ENCODE measurements around the gene ADCY2. TPM values are rescaled to one million over a fixed set of nuclear protein-coding genes. Genes with fewer than 3 reads are reported as not detected.

Gene ADCY2
- polyA plus RNA-seq, 1 experiment = not detected

DNA sequence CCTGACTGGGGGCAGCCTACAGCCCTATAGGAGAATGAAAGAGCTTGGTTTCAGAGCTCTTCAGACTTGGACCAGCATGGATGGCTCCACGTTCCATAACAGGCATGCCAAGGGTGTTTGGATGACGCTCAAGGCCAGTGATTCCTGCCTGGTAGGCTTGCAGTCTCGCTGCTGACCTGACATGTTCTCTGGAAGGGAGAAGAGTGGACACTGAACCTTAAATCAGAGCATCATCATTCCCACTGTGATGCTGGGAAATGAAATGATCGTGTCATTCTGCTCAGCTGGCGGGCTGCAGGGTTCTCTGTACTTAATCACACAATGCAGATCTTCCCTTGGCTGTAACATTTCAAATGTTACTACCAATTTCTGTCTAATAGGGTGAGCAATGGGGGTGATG, 398.0 kb downstream of the ADCY2 start:
- TF ChIP-seq, protein P1, sequence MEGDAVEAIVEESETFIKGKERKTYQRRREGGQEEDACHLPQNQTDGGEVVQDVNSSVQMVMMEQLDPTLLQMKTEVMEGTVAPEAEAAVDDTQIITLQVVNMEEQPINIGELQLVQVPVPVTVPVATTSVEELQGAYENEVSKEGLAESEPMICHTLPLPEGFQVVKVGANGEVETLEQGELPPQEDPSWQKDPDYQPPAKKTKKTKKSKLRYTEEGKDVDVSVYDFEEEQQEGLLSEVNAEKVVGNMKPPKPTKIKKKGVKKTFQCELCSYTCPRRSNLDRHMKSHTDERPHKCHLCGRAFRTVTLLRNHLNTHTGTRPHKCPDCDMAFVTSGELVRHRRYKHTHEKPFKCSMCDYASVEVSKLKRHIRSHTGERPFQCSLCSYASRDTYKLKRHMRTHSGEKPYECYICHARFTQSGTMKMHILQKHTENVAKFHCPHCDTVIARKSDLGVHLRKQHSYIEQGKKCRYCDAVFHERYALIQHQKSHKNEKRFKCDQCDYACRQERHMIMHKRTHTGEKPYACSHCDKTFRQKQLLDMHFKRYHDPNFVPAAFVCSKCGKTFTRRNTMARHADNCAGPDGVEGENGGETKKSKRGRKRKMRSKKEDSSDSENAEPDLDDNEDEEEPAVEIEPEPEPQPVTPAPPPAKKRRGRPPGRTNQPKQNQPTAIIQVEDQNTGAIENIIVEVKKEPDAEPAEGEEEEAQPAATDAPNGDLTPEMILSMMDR (IDR thresholded peaks at IDR 0.05; ENCODE audit: low read depth, low read length) = no peak
- H3K27ac ChIP-seq (ENCODE audit: low read depth, low read length) = no peak overlapping the region
- no peak overlapping the region for H3K4me3 ChIP-seq (ENCODE audit: low read depth, low read length)
- no peaks in the 10 kb centered on the region for H3K27me3 ChIP-seq (ENCODE audit: control insufficient read depth, insufficient read depth, low read length)
- ChIA-PET POLR2A (no interaction called here), CTCF (no interaction called here)
- no peak for DNase-seq (ENCODE audit: low read depth, low spot score)
- no peaks in the 10 kb centered on the region; the same call in 1 of the 2 replicates for H3K9me3 ChIP-seq (ENCODE audit: control insufficient read depth, insufficient read depth, low read length)

DNA sequence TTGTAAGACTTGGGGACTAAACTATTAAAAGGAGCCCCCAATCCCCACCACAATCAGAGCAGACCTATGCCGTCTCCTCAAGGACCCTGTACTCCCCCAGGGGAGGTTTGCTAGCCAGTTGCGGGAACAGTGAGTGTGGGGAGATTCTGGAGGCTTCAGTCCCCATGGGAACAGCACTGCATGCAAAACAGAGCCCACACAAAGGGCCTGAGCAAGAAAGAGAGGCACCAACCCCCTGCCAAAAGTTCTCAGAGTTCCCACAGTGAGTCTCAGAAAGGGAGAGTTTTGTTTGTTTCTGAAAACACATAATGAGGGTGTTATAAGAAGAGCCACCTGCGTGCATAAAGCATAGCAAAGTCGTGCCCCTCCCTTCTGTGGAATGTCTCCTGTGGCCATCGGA, 398.4 kb downstream of the ADCY2 start:
- Histone ChIP-seq H3K27ac (ENCODE audit: low read depth, low read length) (no peak overlapping the region), H3K27me3 (ENCODE audit: control insufficient read depth, insufficient read depth, low read length) (no peaks in the 10 kb centered on the region), H3K9me3 (ENCODE audit: control insufficient read depth, insufficient read depth, low read length) (no peaks in the 10 kb centered on the region; the same call in 1 of the 2 replicates), H3K4me3 (ENCODE audit: low read depth, low read length) (no peak overlapping the region)
- DNase-seq (ENCODE audit: low read depth, low spot score) = no peak
- TF ChIP-seq, protein P1 (IDR thresholded peaks at IDR 0.05; ENCODE audit: low read depth, low read length) = no peak
- ChIA-PET POLR2A (no interaction called here), CTCF (no interaction called here)

DNA sequence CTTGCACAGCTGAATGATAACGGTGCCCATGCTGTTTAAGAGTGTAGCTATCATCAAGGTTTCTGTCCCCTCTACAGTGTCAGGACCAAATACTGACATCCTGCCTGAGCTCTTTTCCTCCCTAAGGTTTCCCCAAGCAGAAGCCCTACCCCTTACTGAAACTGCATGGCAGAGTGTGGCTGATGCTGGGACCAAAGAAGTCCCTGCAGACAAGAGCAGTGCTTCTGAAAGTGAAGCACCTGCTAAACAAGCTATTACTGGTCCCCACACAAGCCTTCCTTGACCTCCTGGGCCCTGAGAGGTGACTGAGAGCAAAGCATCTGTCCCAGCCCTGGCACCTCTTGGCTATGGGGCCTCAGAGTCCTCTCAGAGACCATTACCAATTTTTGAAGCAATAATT, 398.9 kb downstream of the ADCY2 start:
- TF ChIP-seq, protein P1 (IDR thresholded peaks at IDR 0.05; ENCODE audit: low read depth, low read length) = no peak
- no peak overlapping the region for H3K27ac ChIP-seq (ENCODE audit: low read depth, low read length)
- no peak for DNase-seq (ENCODE audit: low read depth, low spot score)
- POLR2A ChIA-PET = no interaction called here
- H3K27me3 ChIP-seq (ENCODE audit: control insufficient read depth, insufficient read depth, low read length) = no peaks in the 10 kb centered on the region
- no peaks in the 10 kb centered on the region; the same call in 1 of the 2 replicates for H3K9me3 ChIP-seq (ENCODE audit: control insufficient read depth, insufficient read depth, low read length)
- no peak overlapping the region for H3K4me3 ChIP-seq (ENCODE audit: low read depth, low read length)
- CTCF ChIA-PET = no interaction called here

DNA sequence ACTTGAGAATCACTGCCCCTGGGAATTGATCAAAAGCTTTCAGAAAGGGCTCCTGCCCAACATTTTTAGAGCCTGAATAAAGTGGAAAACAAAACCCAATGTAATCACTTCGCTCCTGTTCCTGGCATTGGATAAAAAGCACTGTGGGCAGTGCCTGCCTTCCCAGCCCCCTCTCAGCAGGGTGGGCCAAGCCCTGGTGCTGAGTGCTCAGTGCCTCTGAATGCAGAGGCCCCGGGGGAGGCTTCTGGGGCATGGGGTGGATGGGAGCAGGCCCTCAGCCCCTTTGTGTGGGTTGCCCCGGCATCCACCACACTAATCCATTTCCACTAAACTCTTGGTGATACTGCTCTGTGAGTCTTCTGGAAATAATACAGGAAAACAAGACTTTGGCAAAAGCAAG, 399.4 kb downstream of the ADCY2 start:
- H3K27ac ChIP-seq (ENCODE audit: low read depth, low read length) = no peak overlapping the region
- no peak overlapping the region for H3K4me3 ChIP-seq (ENCODE audit: low read depth, low read length)
- no peak for DNase-seq (ENCODE audit: low read depth, low spot score)
- POLR2A ChIA-PET = no interaction called here
- no peaks in the 10 kb centered on the region for H3K27me3 ChIP-seq (ENCODE audit: control insufficient read depth, insufficient read depth, low read length)
- TF ChIP-seq, protein P1 (IDR thresholded peaks at IDR 0.05; ENCODE audit: low read depth, low read length) = no peak
- CTCF ChIA-PET = no interaction called here
- no peaks in the 10 kb centered on the region; the same call in 1 of the 2 replicates for H3K9me3 ChIP-seq (ENCODE audit: control insufficient read depth, insufficient read depth, low read length)

DNA sequence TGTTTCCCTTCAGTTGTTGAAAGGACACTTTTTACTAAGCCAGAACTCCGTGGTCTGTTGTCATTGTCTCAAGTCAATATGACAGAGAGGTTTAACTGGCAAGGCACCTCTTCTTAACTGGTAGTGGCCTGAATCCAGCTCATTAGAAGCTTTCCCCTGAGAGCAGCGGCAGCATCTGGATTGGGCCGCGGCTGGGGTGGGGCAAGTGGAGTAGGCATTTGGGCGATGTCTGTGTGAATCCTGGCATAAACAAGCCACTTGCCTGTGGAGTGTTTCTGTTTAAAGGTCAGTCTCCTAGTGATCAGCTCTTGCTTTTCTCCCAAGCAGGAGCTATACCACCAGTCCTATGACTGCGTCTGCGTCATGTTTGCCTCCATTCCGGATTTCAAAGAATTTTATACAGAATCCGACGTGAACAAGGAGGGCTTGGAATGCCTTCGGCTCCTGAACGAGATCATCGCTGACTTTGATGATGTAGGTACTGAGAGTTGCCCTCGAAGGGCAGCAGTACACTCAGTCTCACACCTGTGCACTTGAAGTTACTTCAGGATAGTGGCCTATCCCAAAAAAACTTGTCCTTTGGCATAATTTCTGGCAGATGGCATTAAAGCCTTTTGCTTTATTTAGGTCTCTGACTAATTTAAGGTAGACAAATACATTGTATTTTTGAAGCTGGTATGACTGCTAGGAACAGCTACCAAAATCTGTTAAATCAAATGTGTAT, 406.1 kb downstream of the ADCY2 start:
- Histone ChIP-seq H3K27me3 (ENCODE audit: control insufficient read depth, insufficient read depth, low read length) (no peaks in the 10 kb centered on the region), H3K9me3 (ENCODE audit: control insufficient read depth, insufficient read depth, low read length) (no peaks in the 10 kb centered on the region), H3K4me3 (ENCODE audit: low read depth, low read length) (no peak overlapping the region), H3K27ac (ENCODE audit: low read depth, low read length) (no peak overlapping the region)
- POLR2A ChIA-PET = no interaction called here
- CTCF ChIA-PET = interaction anchor here (1.0 kb wide), 1 partner anchor 15 kb away, joined by 4 read pairs; no protein-coding TSS in a partner anchor
- DNase-seq (ENCODE audit: low read depth, low spot score) = no peak
- TF ChIP-seq, protein P1 (IDR thresholded peaks at IDR 0.05; ENCODE audit: low read depth, low read length) = no peak
